Heart right ventricle (tissue), 16 donors: Measurements from ENCODE around the gene ADCYAP1R1. TPM values are rescaled to one million over a fixed set of nuclear protein-coding genes. Genes with fewer than 3 reads are reported as not detected.

Experiments used
- ATAC-seq, 8 donors: fragments of 200-7000 bp; cut with Tn5 transposase; one replicate each; pipeline ENCODE4 v1.9.1; 2020; ENCODE audit warnings: mild to moderate bottlenecking in 8 of 8, moderate library complexity in 8 of 8, moderate number of reproducible peaks in 1 of 8
- DNase-seq, 2 donors: peaks; one replicate each; pipeline ENCODE4 v3.0.0-alpha.2; 2020
- H3K27ac ChIP-seq, 10 donors: fragments of 200-600 bp; sonication (generic) in 2 of 10; one replicate each; pipeline versions ENCODE4 v1.5.0 to v1.8.0; 2020 to 2022; ENCODE audit warnings: mild to moderate bottlenecking in 3 of 10
- H3K27me3 ChIP-seq, 7 donors: fragments of 200-600 bp; one replicate each; pipeline ENCODE4 v1.8.0; 2021 to 2022; ENCODE audit warnings: mild to moderate bottlenecking in 2 of 7
- H3K36me3 ChIP-seq, 9 donors: fragments of 200-600 bp; sonication (generic) in 1 of 9; one replicate each; pipeline versions ENCODE4 v1.5.0 to v1.8.0; 2020 to 2022; ENCODE audit warnings: mild to moderate bottlenecking in 2 of 9
- H3K4me1 ChIP-seq, 9 donors: fragments of 200-600 bp; sonication (generic) in 1 of 9; one replicate each; pipeline versions ENCODE4 v1.5.0 to v1.8.0; 2020 to 2022; ENCODE audit warnings: mild to moderate bottlenecking in 4 of 9
- H3K4me3 ChIP-seq, 10 donors: fragments of 200-600 bp; sonication (generic) in 2 of 10; one replicate each; pipeline versions ENCODE4 v1.5.0 to v1.8.0; 2020 to 2022; ENCODE audit warnings: mild to moderate bottlenecking in 7 of 10, moderate library complexity in 2 of 10
- H3K9me3 ChIP-seq, 11 donors: fragments of 200-600 bp in 10 of 11; sonication (generic) in 2 of 11; one replicate each; pipeline versions ENCODE4 v1.5.0 to v1.8.0; 2013 to 2022; ENCODE audit warnings: mild to moderate bottlenecking in 2 of 11, control low read depth in 1 of 11, moderate library complexity in 1 of 11
- CTCF ChIP-seq, 9 donors: fragments of 200-600 bp; sonication (generic) in 2 of 9; IDR thresholded peaks; one replicate each; pipeline versions ENCODE4 v1.5.0 to v1.8.0; 2021 to 2022; ENCODE audit warnings: antibody characterized with exemption in 9 of 9, mild to moderate bottlenecking in 5 of 9, moderate library complexity in 1 of 9
- WGBS, 2 donors: extraction: QIAGEN DNeasy Blood & Tissue Kit; methylation state at CpG; one replicate each; pipeline ENCODE4 v1.1.7; 2013; ENCODE audit warnings: inconsistent platforms in 1 of 2; 5-methylcytosine and 5-hydroxymethylcytosine counted together
- intact Hi-C, 10 donors: fragments of 100-400 bp; cut with DNase I; formaldehyde crosslinking; loops; one replicate each; pipeline versions ENCODE4 v1.11.1 to v1.14.2; 2022
- polyA plus RNA-seq, 2 donors: library from polyadenylated mRNA; stranded (reverse); fragments of 200-250 nt; gene quantifications; one replicate each; pipeline ENCODE4 v1.2.3, GENCODE V29; 2013
- total RNA-seq, 10 donors: library from RNA; stranded (reverse); fragmentation: NEBNext Ultra II Directional in 3 of 10; extraction: Animal tissue kit (Norgen Biotek cat#: 25700) in 3 of 10; gene quantifications; one replicate each; pipeline versions ENCODE4 v1.2.1 to v1.2.4, GENCODE V29; 2021 to 2023
- donor health status: Arrhythmogenic right ventricular cardiomyopathy.
- donor health status: ischemic (EF 13 %, LVEDD 7.1; RV severe dilation, severe dysfunction).
- donor health status: healthy with polysubstance abuse.
- donor health status: DM: no; HTN: yes; CAD: no.
- donor health status: DM: no; HTN: no; CAD: no.
- donor health status: ischemic (EF 25% LVEDD 6.9; RV normal size, moderate dysfunction).
- donor health status: ischemic (EF 25% LVEDD 5.7; RV mildly dilated, moderate dysfunction).
- donor health status: healthy.
- donor health status: DM: yes; HTN: yes; CAD: no.
- donor health status: Ischemic cardiomyopathy.
- donor health status: ischemic (EF 35%, LVEDD 5.7; RV mildly dilated, moderate dysfunction).
- donor health status: nonischemic (EF 11% LVEDD 7.7; RV severe dilation, severe dysfunction).
- donor health status: DM: yes; HTN: yes; CAD: no.
- donor health status: PGD.
- donor health status: ischemic (EF 29% LVEDD 5.4; RV normal size, mild dysfunction).
- donor health status: nonischemic (EF 23%, LVEDD 6.1; RV moderate dilation, normal function).

The ADCYAP1R1 gene
- total and polyA plus RNA-seq, 12 donors = 0.59 to 5.8 (median 1.6) TPM

- intact Hi-C loops = no loop called here
- Histone ChIP-seq H3K27ac (no peak overlapping the region), H3K9me3 (no peaks in the 10 kb centered on the region), H3K4me1 (peaks cover 0 to 6% (median 0%) of the 10 kb centered on the region in 9 donors), H3K36me3 (no peaks in the 10 kb centered on the region), H3K27me3 (peaks cover 0 to 4% (median 0%) of the 10 kb centered on the region in 7 donors), H3K4me3 (no peak overlapping the region)
- no peak for ATAC-seq
- WGBS, 2 donors = 85% methylated on average over 4 of the region's 4 CpGs
- TF ChIP-seq CTCF (IDR thresholded peaks at IDR 0.05) = no peak
- DNase-seq = no peak
Measured at GRCh38 chr7:31119249-31119648, 67.1 kb downstream of the ADCYAP1R1 start.

GRCh38 chr7:31120800-31121513 is 68.8 kb downstream of the ADCYAP1R1 start:
- peaks cover 0 to 7% (median 0%) of the 10 kb centered on the region in 7 donors for H3K27me3 ChIP-seq
- DNase-seq (no peak), ATAC-seq (no peak)
- H3K4me3 ChIP-seq = no peak overlapping the region
- no peak for TF ChIP-seq CTCF (IDR thresholded peaks at IDR 0.05)
- intact Hi-C loops = loop anchor here in 5 of 10 donors (5.0 to 10.0 kb wide), 2 partner anchors 316 to 319 kb away; no protein-coding TSS in a partner anchor
- 81 to 83% methylated on average over 3 of the region's 3 CpGs for WGBS, 2 donors
- H3K36me3 ChIP-seq = no peaks in the 10 kb centered on the region
- no peaks in the 10 kb centered on the region for H3K9me3 ChIP-seq
- no peak overlapping the region for H3K27ac ChIP-seq
- H3K4me1 ChIP-seq = peaks cover 0 to 6% (median 0%) of the 10 kb centered on the region in 9 donors

GRCh38 chr7:31121601-31122000 is 69.5 kb downstream of the ADCYAP1R1 start:
- no peak overlapping the region for H3K27ac ChIP-seq
- H3K36me3 ChIP-seq = no peaks in the 10 kb centered on the region
- peaks cover 0 to 7% (median 0%) of the 10 kb centered on the region in 7 donors for H3K27me3 ChIP-seq
- no peak overlapping the region for H3K4me3 ChIP-seq
- H3K4me1 ChIP-seq = peaks cover 0 to 6% (median 0%) of the 10 kb centered on the region in 9 donors
- no peak for DNase-seq
- no peaks in the 10 kb centered on the region for H3K9me3 ChIP-seq
- no peak for TF ChIP-seq CTCF (IDR thresholded peaks at IDR 0.05)
- no peak for ATAC-seq
- intact Hi-C loops = loop anchor here in 5 of 10 donors (5.0 to 10.0 kb wide), 2 partner anchors 317 to 319 kb away; no protein-coding TSS in a partner anchor
- WGBS, 2 donors = 95 to 96% methylated on average over 2 of the region's 2 CpGs

GRCh38 chr7:31122649-31123058 is 70.5 kb downstream of the ADCYAP1R1 start:
- H3K27ac ChIP-seq = no peak overlapping the region
- no peak overlapping the region for H3K4me3 ChIP-seq
- peaks cover 0 to 7% (median 0%) of the 10 kb centered on the region in 7 donors for H3K27me3 ChIP-seq
- intact Hi-C loops = loop anchor here (1.0 to 10.0 kb wide), 9 partner anchors 138 to 324 kb away; no protein-coding TSS in a partner anchor
- no peaks in the 10 kb centered on the region for H3K36me3 ChIP-seq
- H3K9me3 ChIP-seq = no peaks in the 10 kb centered on the region
- TF ChIP-seq CTCF (IDR thresholded peaks at IDR 0.05) = peak; percentile 77 to 93 (median 89)
- 2 to 6% methylated on average over 4 of the region's 4 CpGs for WGBS, 2 donors
- peak; percentile 40 to 77 for DNase-seq
- ATAC-seq = peak; percentile 64 to 86 (median 80)
- H3K4me1 ChIP-seq = peaks cover 0 to 6% (median 0%) of the 10 kb centered on the region in 9 donors
